GM18526 (cell line): ENCODE data around the gene RITA1.

Experiments
- POLR2A ChIP-seq: IDR thresholded peaks from 3 replicates; pipeline ENCODE4 v1.6.1; 2011; ENCODE audit not compliant: insufficient read length; ENCODE audit errors: extremely low read depth

The RITA1 gene

GRCh38 chr12:113226696-113227568, 41.4 kb downstream of the RITA1 start:
- no peak for TF ChIP-seq POLR2A

- TF ChIP-seq POLR2A: no peak
Measured at GRCh38 chr12:113227686-113228391, 42.3 kb downstream of the RITA1 start.

- TF ChIP-seq POLR2A: no peak
Measured at GRCh38 chr12:113228394-113229028, 43.0 kb downstream of the RITA1 start.

- no peak for TF ChIP-seq POLR2A
Measured at GRCh38 chr12:113230315-113231234, 45.1 kb downstream of the RITA1 start.

- no peak for TF ChIP-seq POLR2A
Measured at GRCh38 chr12:113231235-113232088, 45.9 kb downstream of the RITA1 start.

GRCh38 chr12:113232089-113232839, 46.7 kb downstream of the RITA1 start:
- no peak for TF ChIP-seq POLR2A

GRCh38 chr12:113232840-113233585, 47.5 kb downstream of the RITA1 start:
- TF ChIP-seq POLR2A: no peak

GRCh38 chr12:113233967-113234366, 48.4 kb downstream of the RITA1 start:
- no peak for TF ChIP-seq POLR2A

GRCh38 chr12:113234483-113234882, 49.0 kb downstream of the RITA1 start:
- TF ChIP-seq POLR2A: no peak

- TF ChIP-seq POLR2A: no peak
Measured at GRCh38 chr12:113235976-113236375, 50.5 kb downstream of the RITA1 start.

- TF ChIP-seq POLR2A: no peak
Measured at GRCh38 chr12:113236539-113237399, 51.2 kb downstream of the RITA1 start.

- no peak for TF ChIP-seq POLR2A
Measured at GRCh38 chr12:113237748-113238147, 52.2 kb downstream of the RITA1 start.
